CD4-positive, alpha-beta T cell treated with Interleukin-12 subunit alpha and Interleukin-12 subunit beta, for 1 hour (primary cell): ENCODE results near the gene FKBP9.
"Not testable (repeated sequence)": the region's sequence is repeated elsewhere in the genome, so short reads cannot be mapped to it uniquely, and the experiment has no call there.

Experiments
- DNase-seq: peaks from one replicate; pipeline ENCODE4 v3.0.0-alpha.2; 2020

The FKBP9 gene, protein sequence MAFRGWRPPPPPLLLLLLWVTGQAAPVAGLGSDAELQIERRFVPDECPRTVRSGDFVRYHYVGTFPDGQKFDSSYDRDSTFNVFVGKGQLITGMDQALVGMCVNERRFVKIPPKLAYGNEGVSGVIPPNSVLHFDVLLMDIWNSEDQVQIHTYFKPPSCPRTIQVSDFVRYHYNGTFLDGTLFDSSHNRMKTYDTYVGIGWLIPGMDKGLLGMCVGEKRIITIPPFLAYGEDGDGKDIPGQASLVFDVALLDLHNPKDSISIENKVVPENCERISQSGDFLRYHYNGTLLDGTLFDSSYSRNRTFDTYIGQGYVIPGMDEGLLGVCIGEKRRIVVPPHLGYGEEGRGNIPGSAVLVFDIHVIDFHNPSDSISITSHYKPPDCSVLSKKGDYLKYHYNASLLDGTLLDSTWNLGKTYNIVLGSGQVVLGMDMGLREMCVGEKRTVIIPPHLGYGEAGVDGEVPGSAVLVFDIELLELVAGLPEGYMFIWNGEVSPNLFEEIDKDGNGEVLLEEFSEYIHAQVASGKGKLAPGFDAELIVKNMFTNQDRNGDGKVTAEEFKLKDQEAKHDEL

DNA sequence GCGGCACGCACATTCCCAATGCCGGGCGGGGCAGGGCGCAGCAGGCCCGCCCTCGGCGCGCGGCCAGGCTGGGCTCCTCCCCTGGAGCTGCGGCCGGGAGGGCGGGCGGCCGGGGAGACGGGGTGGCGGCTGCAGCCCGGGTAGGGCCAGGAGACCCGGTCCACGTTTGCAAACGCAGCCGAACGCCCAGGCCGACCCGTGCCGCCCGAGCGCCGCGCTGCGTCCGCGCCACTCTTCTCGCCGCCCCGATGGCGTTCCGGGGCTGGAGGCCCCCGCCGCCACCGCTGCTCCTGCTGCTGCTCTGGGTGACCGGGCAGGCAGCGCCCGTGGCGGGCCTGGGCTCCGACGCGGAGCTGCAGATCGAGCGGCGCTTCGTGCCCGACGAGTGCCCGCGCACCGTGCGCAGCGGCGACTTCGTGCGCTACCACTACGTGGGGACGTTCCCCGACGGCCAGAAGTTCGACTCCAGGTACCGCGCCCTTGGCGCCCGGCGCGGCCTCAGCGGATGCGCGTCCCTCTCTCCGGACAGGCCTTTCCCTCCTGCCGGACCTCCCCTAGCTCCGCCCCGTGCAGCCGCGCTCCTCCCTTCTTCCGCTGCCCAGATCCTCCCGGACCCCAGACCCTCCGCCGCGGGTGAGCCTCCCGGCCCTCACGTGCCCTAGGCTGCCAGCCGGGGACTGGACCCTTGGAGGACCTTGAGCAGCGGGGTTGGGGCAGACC lies at the start of gene FKBP9:
Gene FKBP9 (plus strand): TSS at position 115 of the 720 bp plus-strand sequence. CDS start 134 bp downstream, at position 249.
- DNase-seq, result no peak

DNA sequence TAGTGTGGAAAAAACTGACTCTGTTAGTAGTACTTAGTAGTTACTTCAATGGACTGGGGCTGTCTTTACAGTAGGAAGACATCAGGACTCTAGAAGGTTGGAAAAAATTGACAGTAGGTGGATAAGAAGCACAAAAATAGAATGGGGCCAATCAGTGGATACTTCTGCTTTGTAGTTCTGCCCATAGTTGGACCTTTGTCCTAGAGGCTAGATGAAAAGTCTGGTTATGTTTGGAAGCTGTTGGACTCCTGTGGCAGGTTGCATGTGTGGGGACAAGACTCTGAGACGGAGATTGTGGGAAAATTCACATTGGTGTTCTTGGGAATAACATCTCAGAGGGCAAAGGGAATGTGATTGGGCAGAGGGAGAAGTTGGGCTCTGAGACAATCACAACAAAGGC lies 47.0 kb upstream of the FKBP9 start:
- no peak for DNase-seq

DNA sequence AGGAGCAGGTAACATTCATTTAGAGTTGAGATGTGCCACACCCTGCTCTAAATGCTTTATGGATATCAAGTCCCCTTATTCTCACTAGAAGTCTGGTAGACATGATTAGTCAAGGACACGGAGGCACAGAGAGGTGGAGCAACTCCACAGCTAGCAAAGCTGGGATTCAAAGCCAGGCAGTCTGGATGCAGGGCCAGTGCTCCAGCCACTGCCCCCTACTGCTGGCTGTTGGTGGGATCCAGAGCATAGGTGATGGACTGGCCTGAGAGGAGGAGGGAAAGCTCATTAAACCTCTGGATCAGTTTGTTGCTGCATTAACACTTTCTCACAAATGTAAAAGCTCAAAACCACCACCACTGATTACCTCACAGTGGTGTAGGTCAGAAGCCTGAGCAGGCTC lies 43.1 kb upstream of the FKBP9 start:
- DNase-seq, result no peak

DNA sequence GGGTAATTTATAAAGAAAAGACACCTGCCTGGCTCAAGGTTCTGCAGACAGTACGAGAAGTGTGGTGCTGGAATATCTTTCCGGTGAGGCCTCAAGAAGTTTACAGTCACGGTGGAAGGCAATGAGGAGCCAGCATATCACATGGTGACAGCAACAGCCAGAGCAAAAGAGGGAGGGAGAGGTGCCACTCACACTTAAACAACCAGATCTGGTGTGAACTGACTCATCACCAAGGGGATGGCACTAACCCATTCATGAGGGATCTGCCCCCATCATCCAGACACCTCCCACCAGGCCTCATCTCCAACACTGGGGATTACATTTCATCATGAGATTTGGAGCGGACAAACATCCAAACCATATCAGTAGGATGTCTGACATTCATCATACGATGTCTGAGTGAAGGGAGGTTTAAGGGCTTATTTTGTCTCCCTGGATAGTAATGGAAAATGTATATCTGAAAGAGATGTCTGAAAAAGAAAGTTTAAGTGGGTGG lies 42.2 kb upstream of the FKBP9 start:
- DNase-seq, result no peak

DNA sequence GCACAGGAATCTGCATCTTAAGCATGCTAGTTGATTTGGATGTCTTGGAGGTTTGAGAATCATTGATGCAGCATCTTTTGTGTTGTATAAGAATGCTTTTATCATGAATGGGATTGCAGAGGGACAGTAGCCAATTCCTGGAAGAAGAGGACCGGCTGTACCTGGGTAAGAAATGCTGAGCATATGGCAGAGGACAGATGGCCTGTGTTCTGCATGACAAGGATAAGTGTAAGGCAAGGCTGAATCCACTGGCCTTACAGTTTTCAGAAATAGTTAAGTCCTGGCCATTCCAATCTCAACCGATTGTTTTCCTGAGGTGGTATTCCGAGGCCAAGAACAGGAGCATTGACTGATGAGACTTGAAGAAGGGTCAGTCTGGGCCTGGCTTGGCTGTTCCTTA lies 41.2 kb upstream of the FKBP9 start:
- no peak for DNase-seq

DNA sequence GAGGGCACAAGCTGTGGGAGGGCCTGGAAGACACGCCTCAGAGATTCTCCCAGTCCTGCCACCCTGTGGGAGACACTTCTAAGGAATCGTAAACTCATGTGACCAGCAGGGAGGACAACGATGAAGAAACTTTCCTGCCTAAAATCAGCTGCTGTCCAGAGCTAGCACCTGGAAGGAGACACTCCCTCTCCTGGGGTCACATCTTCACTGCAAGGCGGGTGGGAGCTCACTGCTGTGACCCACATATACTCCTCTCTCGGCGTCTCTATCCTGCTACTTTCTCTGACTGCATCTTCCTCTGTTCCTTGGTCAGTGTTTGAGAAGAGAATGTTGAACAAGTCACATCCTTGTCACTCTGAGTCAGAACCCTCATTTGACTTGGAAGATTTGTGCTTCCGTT lies 40.2 kb upstream of the FKBP9 start:
- DNase-seq, result not testable (repeated sequence)

DNA sequence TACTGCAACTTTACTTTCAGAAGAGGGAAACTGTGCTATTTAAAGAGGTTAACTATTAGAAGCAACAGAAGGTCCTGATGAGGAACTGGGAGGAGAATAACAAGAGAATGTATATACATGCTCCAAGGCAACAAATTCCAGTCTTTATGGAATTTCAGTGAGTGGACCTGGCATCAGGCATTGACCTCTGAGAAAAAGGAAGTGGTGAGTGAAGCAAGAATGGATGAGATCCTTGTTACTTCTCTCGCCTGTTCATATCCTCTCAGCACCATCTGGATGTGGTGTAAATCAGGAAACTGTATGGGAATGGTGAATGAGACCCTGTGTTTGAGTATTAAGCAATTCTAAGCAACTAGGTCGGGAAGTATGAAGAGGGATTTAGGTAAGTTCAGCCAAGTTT lies 35.3 kb upstream of the FKBP9 start:
- no peak for DNase-seq

DNA sequence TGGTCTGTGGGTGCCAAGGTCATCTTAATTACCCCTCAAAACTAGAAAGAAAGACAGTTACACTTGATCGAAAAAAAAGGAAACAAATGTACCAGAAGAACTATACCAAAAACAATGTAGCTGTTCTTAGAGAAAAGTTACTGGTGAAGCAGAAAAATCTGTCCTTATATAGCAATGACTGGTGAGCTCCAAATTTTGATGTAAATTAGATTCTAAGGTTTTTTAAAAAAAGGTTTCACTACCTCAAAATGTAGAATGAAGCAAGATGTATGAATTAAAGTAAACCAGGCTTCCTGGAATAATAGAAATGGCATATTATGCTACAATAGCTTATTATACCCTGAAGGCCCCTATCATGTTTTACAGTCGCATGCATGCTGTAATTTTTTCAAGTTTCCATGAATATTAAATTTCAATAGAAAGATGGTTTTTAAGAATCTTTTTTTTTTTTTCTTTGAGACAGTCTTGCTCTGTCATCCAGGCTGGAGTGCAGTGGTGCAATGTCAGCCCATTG lies 28.4 kb upstream of the FKBP9 start:
- DNase-seq, result no peak

DNA sequence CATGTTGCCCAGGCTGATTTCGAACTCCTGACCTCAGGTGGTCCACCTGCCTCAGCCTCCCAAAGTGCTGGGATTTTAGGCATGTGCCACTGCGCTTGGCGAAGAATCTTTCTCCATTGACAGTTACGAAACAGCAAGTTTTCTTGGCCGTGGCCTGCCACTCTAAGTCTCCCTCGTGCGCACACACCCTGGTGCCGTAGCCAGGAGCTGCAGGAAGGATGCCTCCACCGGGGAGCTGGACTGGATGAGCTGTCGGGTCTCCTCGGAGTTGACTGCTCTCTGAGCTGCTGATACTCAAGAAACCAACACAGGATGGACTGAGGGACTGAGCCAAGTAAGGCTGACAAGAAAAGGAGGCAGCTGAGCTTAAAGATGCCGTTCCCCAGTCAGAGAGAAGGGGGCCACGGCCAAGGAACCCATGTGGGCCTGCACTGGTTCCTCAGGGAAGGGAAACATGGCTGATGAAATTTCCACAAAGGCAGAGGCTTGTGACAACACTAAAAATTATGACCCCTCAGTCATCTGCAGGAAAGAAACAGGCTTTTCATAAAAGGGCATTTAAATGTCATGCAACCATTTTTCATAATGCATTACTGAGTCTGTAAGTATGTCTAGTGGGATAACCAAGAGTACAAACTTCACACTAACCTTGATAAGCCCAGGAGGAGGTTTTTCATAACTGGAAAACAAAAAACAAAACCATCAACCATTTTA lies 27.7 kb upstream of the FKBP9 start:
- DNase-seq, result no peak

DNA sequence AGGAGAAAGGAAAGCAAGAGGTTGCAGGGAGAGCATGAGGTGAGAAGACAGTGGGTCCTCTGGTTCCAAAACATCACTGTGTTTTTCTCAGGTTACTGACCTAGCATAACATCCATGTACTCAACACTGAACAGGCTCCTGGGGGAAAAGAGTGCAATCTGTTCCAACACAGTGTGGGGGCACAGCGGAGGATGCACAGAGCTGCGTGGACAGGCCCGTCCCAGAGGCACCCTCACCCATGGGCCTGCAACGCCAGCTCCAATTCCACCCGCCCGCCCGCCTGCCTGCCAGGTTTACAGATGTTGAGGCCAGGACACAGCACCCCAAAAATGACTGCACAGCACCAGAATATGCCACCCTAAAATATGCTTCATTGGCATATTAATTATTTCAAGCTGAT lies 26.9 kb upstream of the FKBP9 start:
- DNase-seq, result no peak

DNA sequence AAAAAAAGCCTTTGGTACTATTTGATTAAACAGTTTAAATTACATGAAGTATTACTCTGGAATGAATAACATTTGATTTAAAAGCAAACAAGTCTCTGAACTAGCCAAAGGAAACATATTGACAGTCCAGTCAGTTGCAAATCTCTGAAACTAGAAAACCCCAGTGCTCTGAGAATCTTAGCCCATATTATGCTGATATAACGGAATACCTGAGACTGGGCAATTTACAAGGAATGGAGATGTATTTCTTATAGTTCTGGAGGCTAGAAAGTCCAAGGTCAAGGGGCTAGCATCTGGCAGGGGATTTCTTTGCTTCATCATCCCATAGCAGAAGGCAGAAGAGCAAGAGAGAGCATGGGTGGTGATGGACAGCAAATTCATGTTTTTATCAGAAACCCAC lies 21.7 kb upstream of the FKBP9 start:
- no peak for DNase-seq

DNA sequence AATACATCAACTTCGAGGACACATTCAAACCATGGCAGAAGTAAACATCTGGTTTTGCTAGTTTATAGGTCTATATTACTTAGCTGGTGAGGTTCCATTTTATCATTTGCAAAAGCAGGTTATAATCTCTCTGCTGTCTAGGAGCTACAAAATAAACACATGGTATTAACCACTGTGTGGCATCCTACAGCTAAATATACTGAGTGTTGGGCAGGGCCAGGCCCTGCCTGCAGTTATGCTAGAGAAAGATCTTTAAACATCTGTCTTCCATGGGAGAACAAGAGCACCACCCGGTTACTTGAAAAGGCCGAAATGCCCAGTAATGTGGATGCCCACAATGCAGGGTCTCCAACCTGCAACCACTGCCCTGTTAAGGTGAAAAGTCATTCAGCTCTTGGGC lies 20.6 kb upstream of the FKBP9 start:
- DNase-seq, result no peak

DNA sequence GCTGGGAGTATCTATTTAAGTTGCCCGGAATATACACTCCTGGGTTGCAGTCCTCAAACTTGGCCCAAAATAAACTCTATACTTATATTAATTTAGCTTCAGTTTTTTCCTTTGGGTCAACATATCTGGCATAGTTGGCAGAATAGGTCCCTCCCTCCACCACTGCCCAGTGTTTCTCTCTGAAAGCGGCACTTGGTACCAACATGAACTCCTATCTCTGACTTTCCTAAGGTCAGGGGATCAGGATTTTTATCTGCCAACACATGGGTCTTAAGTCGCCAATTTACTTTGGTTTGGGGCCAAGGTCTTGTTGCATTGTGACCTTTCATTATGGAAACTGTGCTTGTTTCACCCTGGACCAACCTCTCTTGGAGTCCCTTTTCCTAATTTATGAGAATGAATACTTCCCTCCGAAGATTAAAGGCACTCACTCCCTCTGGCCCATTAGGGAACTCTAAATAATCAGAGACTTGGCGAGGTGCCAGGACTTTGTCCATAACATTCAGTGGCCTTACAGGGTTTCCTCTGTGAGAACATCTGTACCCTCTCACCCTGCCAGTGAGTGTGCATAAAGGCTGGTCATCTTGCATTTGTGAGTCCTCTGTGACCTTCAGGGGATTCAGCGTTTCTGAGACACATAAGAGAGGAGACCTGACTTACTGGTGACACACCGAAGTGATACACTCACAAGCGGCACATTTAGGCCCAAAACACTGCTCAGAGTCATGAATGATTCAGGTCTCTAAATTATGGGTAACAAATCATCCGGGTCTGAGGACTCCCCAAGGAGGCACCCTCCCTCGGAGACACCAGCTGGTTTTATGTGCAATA lies 19.7 kb upstream of the FKBP9 start:
- DNase-seq, result no peak

DNA sequence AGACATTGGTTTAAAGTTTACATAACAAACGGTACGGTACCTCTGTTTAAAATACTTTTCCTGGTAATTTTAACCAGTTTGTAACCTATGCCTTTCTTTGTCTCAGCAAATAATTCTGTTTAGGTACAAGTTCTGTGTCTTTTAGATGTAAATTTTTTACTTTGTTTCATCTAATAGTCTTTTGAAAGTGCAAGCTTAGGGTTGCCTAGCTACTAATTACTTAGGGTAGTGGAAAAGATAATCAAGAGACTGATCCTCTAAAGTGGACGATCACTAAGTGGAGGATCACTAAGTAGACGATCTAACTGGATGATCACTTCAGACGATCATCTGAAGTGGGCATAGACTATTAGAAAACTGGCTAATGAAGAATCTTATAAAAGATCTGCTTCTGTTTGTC lies 16.1 kb upstream of the FKBP9 start:
- no peak for DNase-seq

DNA sequence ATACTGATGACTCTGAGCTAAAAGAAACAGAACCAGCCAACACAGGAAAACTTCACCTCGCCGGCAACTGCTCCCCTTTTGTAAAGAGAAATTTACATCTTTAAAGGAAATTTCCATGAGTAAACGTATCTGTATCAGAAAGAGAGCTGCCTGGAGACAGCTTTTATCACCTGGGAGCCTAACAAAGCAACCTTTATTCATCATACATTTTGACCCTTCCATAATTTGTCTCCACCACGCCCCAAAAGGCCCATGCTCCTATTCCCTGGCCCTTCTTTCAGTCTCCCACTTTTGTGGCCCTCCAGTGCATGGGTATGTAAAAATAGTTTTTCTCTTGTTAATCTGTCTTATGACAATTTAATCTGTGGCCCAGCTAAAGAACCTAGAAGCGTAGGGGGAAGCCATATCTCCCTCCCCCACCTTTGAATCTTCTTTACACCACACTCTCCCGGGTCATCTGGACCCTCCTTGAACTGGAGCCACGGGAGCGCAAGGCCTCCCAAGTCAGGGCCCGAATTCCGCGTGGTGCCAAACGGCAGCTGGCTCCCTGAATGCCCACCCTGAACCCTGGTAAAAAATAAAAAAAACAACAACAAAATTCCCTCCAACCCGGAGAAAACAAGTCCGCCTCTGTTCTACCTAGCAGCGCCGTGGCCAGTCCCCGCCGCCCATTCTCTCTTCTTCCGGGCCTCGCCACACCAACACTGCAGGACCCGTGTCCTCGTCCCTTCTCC lies 15.4 kb upstream of the FKBP9 start:
- no peak for DNase-seq

DNA sequence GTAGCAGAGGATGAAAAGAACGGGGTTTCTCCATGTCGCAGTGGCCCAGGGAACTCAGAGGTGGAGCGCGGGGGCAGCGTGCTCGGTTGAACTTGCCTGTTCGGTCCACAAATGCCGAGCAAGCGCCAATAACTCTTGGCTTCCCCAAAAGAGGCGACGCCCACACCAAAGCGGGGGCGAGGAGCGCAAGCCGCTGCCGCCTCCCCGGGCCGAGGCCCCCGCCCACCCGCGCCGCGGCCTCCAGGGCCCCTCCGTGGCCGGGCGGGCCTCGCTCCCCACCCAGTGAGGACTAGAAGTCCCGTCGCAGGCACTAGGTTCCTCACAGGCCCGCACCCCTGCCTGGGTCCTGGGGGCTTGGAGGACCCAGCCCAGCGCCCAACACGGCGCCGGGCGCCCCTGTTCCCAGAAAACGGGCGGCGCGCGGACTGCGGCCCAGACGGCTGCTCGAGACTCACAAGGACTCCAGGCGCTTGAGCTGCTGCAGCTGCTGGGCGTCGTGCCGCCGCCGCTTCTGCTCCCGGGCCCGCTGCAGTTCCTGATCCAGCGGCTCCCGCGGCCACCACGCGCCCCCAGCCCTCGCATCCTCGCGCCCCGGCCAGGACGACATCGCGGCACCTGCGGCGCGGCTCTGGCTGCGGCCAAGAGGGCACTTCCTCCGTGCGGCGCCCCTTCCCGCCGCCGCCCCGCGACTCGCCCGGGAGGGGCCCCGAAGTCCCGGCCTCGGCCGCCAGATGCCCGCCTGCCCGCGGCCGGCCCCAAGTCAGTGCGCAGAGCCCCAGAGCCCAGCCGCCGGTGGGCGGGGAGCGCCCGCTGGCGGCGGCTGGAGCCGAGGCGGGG lies 14.6 kb upstream of the FKBP9 start:
- DNase-seq, result peak; percentile 71

DNA sequence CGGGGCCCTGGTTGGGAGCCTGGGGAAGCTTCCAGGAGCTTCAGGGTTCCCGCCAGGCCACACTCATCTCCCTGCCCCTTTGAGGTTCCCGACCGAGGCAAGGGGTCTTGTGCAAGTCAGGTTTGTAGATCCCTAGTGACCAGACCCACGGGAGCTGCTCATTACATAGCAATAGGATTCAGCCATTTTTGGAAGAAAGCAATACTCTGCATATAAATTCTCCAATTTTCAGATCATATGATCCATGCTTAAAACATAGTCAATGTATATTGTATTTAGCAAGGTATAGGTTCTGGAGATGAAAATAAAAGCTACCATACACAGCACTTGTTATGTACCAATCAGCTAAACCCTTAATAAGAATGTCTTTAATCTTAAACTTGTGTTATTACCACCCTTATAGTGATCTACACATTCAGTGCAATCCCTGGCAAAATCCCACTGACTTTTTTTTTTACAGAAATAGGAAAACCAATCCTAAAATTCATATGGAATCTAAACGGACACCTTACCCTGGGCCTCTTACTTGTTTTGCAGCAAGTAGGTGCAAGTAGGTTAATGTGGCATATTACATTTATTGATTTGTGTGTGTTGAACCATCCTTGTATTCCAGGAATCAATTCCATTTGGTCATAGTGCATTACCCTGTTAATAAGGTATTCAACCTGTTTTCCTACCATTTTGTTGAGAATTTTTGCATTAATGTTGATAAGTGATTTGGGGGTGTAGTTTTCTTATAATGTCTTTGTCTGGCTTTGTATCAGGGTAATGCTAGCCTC lies 13.8 kb upstream of the FKBP9 start:
- DNase-seq, result no peak

DNA sequence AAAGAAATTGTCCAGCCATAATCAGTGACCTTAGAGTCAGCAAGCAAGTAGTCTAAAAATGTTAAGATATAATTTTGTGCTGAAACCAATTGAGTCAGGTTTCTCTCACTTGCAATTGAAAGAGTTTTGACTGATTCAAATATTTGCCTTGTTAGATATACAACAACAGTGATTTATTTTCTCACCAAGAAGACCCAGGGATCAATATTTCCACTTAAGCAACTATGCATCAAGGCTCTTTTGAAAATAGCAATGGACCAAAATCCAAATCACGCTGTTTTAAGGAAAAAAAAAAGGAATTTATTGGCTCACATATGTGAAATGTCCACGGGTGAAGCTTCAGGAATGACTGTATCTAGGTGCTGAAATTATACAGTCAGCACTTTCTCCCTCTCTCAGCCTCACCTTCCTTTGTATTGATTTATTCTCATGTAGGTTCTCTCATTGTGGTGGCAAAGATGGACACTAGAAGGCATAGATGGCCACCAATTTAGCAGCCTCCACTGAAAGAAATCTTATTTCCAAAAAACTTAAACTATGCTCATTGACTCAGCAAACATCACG lies 9.7 kb upstream of the FKBP9 start:
- no peak for DNase-seq

DNA sequence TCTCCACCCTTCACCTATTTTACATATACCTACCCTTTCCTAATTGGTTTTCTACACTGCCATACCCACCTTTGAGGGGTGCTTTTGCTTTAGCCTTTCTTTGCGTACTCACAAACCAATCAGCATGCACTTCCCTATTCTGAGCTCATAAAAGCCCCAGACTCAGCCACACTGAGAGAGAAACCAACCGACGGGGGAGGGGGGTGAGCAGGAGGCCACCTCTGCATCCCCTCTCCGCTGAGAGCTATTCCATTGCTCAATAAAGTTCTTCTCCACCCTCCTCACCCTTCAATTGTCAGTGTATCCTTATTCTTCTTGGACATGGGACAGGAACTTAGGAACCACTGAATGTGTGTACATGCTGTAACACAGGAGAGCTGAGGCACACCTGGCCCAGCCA lies 9.0 kb upstream of the FKBP9 start:
- no peak for DNase-seq
